Measurements from ENCODE around the gene CHAT.

CHAT gene

DNA sequence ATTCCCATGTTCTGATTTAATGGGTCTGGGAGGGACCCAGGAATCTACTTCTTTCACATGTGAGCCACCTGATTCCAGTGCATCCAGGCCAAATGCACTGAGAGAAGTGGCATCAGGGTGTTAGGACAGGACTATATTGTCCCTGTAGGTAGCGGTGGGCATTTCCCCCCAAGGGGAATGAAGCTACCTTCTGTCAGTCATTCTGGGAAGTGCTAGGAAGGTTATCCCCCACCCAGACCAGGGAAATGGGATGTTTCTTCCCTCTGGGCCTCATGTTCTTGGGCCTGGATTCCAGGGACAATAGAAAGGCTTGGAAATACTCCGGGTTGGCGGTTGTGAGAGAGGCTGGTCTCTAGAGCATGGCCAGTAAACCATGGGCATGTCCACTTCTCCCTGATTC, 86.4 kb downstream of the CHAT start:
- Histone ChIP-seq H3K27me3 (ENCODE audit: control insufficient read depth, insufficient read depth, low read length) (no peaks in the 10 kb centered on the region), H3K9ac (no peak overlapping the region), H3K4me3 (ENCODE audit: low read depth, low read length) (no peak overlapping the region), H3K36me3 (ENCODE audit: control insufficient read depth, insufficient read depth, low read length) (no peaks in the 10 kb centered on the region), H3K9me3 (ENCODE audit: control insufficient read depth, low read length) (no peaks in the 10 kb centered on the region), H3K79me2 (no peaks in the 10 kb centered on the region), H2AFZ (no peak overlapping the region), H3K4me1 (no peaks in the 10 kb centered on the region), H3K27ac (no peak overlapping the region), H3K4me2 (ENCODE audit: low read length) (no peak overlapping the region)
- TF ChIP-seq, protein P1, sequence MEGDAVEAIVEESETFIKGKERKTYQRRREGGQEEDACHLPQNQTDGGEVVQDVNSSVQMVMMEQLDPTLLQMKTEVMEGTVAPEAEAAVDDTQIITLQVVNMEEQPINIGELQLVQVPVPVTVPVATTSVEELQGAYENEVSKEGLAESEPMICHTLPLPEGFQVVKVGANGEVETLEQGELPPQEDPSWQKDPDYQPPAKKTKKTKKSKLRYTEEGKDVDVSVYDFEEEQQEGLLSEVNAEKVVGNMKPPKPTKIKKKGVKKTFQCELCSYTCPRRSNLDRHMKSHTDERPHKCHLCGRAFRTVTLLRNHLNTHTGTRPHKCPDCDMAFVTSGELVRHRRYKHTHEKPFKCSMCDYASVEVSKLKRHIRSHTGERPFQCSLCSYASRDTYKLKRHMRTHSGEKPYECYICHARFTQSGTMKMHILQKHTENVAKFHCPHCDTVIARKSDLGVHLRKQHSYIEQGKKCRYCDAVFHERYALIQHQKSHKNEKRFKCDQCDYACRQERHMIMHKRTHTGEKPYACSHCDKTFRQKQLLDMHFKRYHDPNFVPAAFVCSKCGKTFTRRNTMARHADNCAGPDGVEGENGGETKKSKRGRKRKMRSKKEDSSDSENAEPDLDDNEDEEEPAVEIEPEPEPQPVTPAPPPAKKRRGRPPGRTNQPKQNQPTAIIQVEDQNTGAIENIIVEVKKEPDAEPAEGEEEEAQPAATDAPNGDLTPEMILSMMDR (IDR thresholded peaks at IDR 0.05), result no peak

DNA sequence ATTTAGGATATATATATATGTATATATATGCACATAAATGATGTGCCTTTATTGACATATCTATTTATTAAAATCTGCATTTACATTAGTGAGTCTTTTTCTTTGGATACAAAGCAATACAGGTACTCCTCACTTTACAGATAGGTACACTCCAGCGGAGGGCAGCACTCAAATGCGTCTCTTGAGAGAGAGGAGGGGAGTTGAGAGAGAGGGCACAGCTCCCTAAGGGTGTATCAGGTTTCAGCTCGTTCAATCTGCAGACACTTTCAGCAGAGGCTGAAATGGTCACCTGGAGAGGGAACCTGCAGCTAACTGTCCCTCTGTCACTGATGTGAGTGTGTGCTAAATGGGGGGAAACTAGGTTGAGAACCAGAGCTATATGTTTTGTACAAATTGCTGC, 87.2 kb downstream of the CHAT start:
- TF ChIP-seq, protein P1 (IDR thresholded peaks at IDR 0.05), result no peak
- no peak overlapping the region for H3K27ac ChIP-seq

DNA sequence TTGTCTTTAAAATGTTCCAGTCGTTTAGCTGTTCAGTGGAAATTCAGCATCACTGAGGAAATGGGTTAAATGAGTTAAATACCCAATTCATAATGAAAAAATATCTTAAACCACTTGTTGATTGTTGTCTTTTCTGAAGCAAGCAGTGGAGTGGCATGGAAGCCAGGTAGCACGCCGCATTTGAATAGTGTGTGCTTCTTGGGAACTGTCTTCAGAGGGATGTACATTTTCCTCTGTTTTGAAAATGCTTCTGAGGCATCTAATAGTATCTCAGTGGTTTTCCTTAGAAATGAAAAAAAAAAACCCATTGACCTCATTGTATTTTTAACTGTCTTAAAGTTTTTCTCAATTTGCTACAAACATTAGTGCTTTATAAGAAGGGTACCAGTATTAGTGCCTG, 93.7 kb downstream of the CHAT start:
- H3K27ac ChIP-seq, result no peak overlapping the region
- no peaks in the 10 kb centered on the region for H3K27me3 ChIP-seq (ENCODE audit: control insufficient read depth, insufficient read depth, low read length)
- H3K4me1 ChIP-seq, result peaks cover 18% of the 10 kb centered on the region
- no peak overlapping the region for H2AFZ ChIP-seq
- H3K9ac ChIP-seq, result no peak overlapping the region
- no peaks in the 10 kb centered on the region for H3K36me3 ChIP-seq (ENCODE audit: control insufficient read depth, insufficient read depth, low read length)
- no peaks in the 10 kb centered on the region for H3K79me2 ChIP-seq
- H3K4me3 ChIP-seq (ENCODE audit: low read depth, low read length), result no peak overlapping the region
- H3K9me3 ChIP-seq (ENCODE audit: control insufficient read depth, low read length), result no peaks in the 10 kb centered on the region
- no peak overlapping the region for H3K4me2 ChIP-seq (ENCODE audit: low read length)
- TF ChIP-seq, protein P1 (IDR thresholded peaks at IDR 0.05), result no peak

More for the DNA sequence above, 87.2 kb downstream of the CHAT start:
- no peaks in the 10 kb centered on the region for H3K4me1 ChIP-seq
- H3K9ac ChIP-seq, result no peak overlapping the region
- no peaks in the 10 kb centered on the region for H3K9me3 ChIP-seq (ENCODE audit: control insufficient read depth, low read length)
- no peaks in the 10 kb centered on the region for H3K27me3 ChIP-seq (ENCODE audit: control insufficient read depth, insufficient read depth, low read length)
- H3K79me2 ChIP-seq, result no peaks in the 10 kb centered on the region
- H3K36me3 ChIP-seq (ENCODE audit: control insufficient read depth, insufficient read depth, low read length), result no peaks in the 10 kb centered on the region
- H3K4me3 ChIP-seq (ENCODE audit: low read depth, low read length), result no peak overlapping the region
- no peak overlapping the region for H3K4me2 ChIP-seq (ENCODE audit: low read length)
- no peak overlapping the region for H2AFZ ChIP-seq

DNA sequence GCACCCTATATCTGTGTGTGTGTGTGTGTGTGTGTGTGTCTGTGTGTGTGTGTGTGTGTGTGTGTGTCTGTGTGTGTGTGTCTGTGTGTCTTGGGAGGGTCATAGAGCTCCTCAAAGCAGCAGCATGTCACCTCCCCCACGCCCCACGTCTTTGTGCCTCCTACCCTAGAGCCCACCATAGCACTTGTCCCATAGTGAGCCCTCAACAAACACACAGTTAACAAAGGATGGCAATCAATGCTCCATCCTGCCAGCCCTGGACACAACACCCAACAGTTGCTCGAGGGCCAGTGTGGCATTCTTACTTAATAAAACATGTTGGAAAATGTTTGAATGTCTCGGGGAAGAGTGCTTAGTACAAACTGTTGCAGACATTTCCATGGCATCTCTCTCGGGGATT, 96.1 kb downstream of the CHAT start:
- TF ChIP-seq, protein P1 (IDR thresholded peaks at IDR 0.05), result no peak
- Histone ChIP-seq H3K4me1 (peaks cover 18% of the 10 kb centered on the region), H3K4me2 (ENCODE audit: low read length) (no peak overlapping the region), H3K9me3 (ENCODE audit: control insufficient read depth, low read length) (no peaks in the 10 kb centered on the region), H3K79me2 (no peaks in the 10 kb centered on the region), H3K4me3 (ENCODE audit: low read depth, low read length) (no peak overlapping the region), H3K27ac (peak overlapping the region; percentile 27), H3K36me3 (ENCODE audit: control insufficient read depth, insufficient read depth, low read length) (no peaks in the 10 kb centered on the region), H2AFZ (peak overlapping the region; percentile 68), H3K9ac (no peak overlapping the region), H3K27me3 (ENCODE audit: control insufficient read depth, insufficient read depth, low read length) (no peaks in the 10 kb centered on the region)

DNA sequence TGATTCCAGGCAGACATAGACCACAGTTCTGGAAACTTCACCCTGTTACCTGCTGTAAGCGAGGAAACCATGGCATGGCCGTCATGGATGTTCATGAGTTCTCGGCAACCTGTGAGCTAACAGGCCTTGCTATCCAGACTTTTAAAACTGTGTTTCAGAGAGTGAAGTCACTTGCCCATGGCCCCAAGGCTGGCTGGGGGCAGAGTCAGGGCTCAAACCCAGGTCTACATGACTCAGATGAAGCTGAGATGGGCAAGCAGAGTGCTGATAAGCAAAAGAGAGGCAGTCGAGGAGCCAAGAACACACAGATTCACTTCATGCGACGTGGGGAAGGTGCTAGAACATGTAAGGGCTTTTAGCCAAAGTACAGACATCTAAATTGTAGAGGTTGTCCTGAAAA, 97.1 kb downstream of the CHAT start:
- H2AFZ ChIP-seq, result peak overlapping the region; percentile 36
- no peak overlapping the region for H3K27ac ChIP-seq
- H3K9me3 ChIP-seq (ENCODE audit: control insufficient read depth, low read length), result no peaks in the 10 kb centered on the region
- H3K27me3 ChIP-seq (ENCODE audit: control insufficient read depth, insufficient read depth, low read length), result no peaks in the 10 kb centered on the region
- no peaks in the 10 kb centered on the region for H3K79me2 ChIP-seq
- H3K4me2 ChIP-seq (ENCODE audit: low read length), result no peak overlapping the region
- no peak overlapping the region for H3K4me3 ChIP-seq (ENCODE audit: low read depth, low read length)
- H3K36me3 ChIP-seq (ENCODE audit: control insufficient read depth, insufficient read depth, low read length), result no peaks in the 10 kb centered on the region
- peaks cover 18% of the 10 kb centered on the region for H3K4me1 ChIP-seq
- TF ChIP-seq, protein P1 (IDR thresholded peaks at IDR 0.05), result no peak
- no peak overlapping the region for H3K9ac ChIP-seq

Measured in parathyroid adenoma (tissue), 2 donors.